GM21619 (cell line): ENCODE data around the gene SPRR2G.
"Not testable (repeated sequence)": the region's sequence is repeated elsewhere in the genome, so short reads cannot be mapped to it uniquely, and the experiment has no call there.

ENCODE experiments used
- ATAC-seq: cut with Tn5 transposase; IDR thresholded peaks from one replicate; pipeline ENCODE4 v1.9.1; 2021; ENCODE audit not compliant: unreplicated experiment

Gene SPRR2G

DNA sequence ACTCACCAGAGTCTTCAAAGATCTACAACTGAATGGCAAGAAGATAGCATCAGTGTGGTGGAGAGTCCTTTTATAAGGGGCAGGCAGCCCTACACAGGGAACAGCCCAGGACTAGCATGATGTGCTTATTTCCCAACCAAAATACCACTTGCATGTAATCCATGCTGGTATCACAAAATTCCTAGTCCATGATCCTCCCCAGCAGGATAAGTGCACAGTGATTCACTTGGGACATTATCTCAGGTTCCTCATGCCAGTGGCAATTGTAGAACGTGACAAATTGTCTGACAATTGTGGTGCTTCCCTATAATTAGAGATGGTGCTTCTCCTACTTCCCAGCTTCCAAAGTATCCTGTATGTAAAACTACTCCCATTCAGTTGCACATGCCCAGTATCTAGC is at the start of gene SPRR2G:
Gene SPRR2G (minus strand): TSS at position 45 of the 400 bp plus-strand sequence. CDS start 780 bp downstream, outside the sequence.
- ATAC-seq, result no peak

DNA sequence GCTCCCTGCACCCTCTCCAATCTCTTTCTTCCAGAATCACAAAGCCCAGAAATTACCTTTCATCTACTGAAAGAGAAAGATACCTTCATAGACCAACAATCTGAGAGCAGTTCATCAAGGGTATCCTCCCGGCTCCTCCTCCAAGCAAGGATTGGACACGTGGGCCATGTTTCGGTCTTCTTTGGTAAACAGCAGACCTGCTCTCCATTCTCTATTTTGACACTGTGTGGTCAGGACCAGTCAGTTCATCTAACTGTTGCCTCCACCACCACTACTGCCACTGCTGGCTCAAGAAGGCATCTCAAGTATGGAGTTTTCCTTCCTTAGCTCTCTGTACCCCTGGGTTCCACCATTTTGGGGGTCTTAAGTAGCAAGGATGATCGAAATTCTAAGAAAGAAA is 44.5 kb upstream of the SPRR2G start:
- no peak for ATAC-seq

DNA sequence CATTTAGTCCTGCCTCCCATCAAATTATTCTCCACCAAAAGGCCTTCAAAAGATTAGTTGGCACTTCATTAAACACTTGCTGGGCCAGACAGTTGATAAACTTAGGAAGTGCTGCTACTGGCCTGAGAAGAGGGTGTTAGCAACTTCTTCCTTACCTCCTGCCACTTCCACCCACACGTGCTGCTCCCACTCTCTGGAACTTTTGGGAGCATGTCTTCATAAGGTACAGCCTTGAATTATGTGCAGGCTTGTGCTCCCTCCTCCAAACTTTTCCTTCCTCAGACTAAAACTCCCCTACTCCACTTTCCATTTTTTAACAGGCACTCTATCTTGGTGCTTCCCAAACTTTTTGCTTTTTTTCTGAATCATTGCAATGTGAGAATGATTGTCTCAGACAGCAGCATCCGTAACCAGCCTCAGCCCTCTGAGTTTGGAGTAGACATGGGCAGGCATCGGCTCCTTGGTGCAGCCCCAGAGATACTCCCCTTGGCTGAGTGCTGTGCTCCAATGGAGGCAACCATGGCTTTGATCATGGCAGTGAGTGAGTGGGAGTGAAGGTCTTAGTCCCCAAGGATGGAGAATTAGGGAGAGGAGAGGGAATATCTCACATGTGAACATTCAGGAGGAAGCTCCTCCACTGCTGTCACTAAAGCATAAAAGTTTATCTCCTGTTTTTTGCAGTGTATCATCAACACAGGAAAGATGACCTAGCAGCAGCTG is 43.8 kb upstream of the SPRR2G start:
- ATAC-seq, result no peak

DNA sequence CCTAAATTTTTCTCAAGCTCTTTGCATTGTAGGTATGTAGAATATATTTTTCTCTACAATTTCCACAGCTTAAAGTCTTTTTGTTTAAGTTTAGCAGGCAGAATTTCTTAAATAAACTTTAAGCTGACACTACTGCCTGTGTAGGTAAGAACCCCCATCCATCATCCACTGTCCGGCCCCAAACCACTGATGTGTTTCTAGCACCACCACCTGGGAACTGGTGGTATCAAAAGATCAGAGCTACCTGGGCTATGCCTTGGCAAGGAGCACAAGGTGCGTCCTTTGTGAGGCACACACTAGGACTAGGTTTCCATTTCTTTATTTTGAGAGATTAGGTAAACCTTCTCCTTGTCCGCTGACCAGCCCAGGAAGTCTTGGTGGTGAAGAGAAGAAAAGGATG is 42.0 kb upstream of the SPRR2G start:
- no peak for ATAC-seq

DNA sequence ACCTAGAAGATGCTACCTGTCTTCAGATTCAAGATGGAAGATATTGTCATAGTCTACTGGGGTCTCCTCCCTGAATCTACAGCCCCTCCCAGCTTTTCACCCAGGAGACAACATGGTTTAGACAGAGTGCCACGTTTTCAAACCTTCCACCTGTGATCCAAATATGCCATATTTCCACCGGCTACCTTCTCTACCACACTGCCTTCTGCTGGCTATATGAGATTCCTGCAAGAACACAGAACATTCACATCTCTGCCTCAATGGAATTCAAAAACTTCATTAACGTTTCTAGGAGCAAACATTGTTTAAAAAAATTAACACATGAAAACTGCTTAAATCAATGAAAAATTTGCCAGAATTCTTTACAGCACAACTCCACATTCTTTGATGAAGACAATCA is 39.7 kb upstream of the SPRR2G start:
- ATAC-seq, result no peak

DNA sequence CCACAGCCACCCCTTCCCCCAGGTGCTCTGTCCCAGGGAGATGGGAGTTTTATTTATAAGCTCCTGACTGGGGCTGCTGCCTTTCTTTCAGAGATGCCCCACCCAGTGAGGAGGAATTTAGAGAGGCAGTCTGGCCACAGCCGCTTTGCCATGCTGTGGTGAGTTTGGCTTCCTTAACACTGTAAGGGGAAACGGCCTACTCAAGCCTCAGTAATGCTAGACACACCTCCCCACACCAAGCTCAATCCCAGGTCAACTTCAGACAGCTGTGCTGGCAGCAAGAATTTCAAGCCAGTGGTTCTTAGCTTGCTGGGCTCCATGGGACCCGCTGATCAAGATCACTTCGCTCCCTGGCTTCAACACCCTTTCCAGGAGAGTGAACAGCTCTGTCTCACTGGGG is 37.6 kb upstream of the SPRR2G start:
- not testable (repeated sequence) for ATAC-seq

DNA sequence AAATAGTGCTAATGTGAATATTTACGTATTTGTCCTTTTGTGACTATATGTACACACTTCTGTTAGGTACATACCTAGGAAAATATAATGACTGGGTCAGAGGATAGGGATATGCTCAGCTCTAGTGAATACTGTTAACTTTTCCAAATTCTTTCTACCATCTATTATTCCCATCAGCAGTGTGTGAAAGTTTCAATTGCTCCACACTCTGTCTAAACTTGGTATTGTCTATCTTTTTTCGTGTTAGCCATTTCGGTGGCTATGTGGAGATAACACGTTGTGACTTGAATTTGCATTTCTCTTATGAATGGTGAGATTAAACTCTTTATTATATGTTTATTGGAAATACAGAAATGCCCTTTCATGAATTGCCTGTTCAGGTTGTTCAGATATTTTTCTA is 29.9 kb upstream of the SPRR2G start:
- ATAC-seq, result no peak

DNA sequence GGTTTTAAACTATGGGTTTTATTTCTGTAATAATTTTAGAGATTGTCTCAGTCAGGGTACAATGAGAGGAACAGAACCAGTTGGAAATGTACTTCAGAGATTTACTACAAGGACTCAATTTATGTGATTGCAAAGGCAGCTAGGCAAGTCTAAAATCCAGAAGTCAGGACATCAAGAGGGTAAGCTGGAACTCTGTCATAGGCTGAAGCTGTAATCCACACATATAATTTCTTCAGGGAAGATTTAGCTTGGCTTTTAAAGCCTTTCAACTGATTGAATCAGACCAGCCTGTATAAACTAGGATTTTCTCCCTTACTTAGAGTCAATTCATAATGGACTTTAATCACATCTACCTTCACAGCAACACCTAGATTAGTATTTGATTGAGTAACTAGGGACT is 28.2 kb upstream of the SPRR2G start:
- no peak for ATAC-seq

DNA sequence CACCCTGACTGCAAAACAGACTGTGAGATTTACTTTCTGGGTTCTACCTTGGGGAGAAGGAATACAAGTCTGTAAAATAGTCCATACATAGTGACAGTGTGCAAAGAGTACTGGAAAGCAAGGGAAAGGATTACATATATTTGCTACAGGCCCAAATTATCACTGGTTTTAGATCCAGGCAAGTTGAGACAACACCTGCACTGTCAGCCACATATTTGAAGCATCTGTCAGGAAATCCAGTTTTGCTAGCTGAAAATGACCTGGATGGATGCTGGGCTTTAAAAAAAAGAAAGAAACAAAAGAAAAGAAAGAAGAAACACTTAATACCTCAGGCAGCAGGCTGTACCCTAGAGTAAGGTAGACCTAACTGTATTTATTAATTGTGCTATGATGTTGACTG is 23.9 kb upstream of the SPRR2G start:
- no peak for ATAC-seq

DNA sequence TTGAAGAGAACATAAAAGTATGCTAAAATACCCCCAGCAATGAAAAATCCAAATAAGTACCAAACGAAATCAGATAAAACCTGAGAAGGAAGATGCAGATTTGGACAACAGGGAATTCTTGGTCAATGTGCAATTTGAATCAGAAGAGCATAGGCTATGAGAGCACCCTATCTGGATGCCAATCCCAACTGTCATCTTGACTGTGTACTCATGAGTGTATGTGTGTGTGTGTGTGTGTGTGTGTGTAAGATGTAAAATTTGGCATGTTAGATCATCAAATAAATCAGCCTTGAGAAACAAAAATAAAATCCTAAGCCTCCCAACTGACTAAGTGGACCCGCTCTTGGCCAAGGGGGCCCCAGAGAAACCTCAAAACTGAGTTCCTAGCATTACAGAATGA is 18.0 kb upstream of the SPRR2G start:
- no peak for ATAC-seq

DNA sequence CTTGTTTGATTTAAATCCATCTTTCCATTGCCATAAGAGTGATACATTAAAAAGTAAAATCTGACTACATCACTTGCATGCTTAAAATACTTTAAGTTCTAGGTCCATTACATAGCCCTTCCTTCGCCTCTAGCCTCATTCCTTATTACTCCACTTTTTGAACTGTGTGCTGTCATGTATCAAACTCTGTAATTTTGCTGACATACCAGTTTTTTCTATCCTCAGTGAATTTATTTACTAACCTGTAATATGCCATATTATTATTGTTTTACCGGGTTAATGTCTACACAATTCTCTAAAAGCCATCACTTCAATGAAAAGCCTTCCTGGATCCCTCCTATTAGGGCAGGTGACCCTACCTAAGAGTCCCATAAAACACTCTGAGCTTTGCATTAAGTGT is 4.9 kb upstream of the SPRR2G start:
- ATAC-seq, result no peak

DNA sequence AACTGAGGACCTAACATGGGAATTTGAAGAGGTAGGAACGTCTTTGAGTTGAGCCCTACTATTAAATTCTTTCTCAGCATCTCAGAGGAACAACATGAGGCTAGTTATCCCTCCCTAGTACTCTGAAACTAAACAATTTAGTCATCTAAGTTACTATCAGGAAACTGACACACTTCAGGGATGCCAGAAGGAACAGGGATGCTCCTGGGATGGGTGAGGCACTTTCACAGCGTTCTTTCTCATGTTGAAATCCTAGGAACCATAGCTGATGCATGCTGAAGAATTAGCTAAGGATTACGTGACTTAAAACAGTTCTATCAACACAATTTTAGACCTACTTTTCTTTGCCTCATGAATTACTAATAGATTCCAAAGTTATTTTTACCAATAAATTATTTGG is 1.8 kb upstream of the SPRR2G start:
- no peak for ATAC-seq

DNA sequence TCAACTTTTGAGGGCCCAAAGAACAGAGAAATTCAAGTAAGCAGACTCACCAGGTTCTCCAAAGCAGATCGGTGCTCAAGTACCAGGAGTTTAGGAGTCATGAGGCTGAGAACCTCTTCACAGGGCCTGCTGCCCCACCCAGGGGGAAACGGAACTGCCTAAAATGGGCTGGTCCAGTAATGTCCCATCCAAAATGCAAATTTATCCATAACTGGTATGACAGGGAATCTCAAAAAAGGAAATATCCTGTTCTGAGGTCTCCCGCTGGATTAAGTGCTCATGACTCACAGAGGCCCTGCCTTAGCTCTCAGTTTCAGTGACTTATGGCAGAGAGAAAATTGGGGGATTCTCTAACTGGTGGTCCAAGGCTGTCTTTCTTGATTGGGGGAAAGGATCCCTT is 9.3 kb downstream of the SPRR2G start:
- ATAC-seq, result no peak

DNA sequence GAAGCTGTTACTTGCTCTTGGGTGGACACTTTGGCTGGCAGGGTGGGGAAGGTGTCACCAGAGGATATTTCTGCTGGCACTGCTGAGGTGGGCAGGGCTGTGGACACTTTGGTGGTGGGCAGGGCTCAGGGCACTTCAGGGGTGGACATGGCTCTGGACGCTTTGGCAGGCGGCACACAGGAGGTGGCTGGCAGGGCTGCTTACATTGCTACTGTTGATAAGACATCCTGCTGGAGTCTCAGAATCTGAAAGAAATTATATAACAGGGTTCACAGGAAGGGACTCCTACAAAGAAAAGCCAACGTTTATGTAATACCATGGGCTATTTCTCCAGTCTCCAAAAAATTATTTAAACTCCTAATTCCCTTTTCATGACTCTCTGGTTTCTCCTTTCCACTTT is 10.2 kb downstream of the SPRR2G start:
- ATAC-seq, result no peak

DNA sequence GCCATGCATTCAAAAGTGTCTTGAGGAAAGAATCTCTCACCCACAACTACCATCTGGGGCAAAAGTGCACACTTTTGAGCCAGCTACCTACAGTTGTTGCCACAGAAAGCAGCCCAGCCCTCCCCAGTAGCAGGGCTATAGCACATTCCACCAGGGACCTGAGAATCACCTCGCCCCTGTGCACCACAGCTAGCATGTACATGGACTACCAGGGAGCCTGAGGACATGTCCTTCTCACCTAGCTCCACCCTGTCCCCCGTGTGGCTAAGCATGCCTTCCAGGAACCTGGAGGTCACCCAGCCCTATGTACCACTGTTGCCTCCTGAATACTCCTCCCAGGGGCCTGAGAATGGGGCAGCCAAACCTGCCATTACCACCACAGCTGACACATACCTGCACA is 16.9 kb downstream of the SPRR2G start:
- no peak for ATAC-seq

DNA sequence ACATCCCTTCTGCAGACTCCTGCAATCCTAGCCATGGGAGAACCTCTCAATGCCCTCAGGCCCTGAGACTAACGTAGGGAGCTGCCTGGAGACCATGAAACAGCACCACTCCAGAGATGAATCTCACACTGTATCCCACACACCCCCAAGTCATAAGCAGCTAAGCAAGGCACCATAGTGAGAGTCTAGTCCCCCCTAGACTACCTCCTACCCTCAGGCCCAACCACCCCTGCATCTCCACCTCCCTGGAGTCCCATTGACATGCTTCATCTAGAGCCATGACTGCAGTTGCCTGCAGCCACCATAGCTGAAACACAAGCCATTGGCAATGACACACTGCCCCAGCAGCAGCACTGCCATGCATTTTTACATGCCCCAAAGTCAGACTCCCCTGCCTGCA is 17.4 kb downstream of the SPRR2G start:
- ATAC-seq, result no peak

DNA sequence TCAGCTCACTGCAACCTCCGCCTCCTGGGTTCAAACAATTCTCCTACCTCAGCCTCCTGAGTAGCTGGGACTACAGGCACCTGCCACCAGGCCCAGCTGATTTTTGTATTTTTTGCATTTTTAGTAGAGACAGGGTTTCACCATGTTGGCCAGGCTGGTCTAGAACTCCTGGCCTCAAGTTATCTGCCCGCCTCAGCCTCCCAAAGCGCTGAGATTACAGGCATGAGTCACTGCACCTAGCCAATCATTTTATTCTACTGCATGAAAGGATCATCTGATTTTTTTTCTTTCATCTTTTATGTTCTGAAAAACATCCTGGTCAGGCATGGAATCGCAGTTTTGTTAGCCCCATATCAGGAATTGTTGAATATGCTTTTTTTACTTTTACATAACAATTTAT is 22.0 kb downstream of the SPRR2G start:
- not testable (repeated sequence) for ATAC-seq

DNA sequence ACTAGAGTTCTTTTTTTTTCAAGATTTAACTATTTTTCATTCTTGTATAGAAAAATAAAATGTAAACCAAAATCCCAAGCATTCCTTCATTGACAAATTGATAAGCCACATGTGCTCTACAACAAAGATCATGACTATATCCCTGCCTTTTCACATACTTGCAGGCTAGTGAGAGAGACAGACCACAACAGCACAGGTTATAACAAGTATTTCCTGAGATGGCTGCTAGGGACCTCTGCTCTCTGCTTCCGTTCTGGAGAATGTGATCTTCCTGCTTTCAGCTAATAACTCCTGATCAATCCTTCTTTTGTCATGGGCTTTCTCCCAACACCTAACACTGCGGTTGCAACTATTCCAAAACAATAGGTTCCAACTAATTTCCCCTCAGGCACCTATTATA is 23.4 kb downstream of the SPRR2G start:
- ATAC-seq, result no peak

DNA sequence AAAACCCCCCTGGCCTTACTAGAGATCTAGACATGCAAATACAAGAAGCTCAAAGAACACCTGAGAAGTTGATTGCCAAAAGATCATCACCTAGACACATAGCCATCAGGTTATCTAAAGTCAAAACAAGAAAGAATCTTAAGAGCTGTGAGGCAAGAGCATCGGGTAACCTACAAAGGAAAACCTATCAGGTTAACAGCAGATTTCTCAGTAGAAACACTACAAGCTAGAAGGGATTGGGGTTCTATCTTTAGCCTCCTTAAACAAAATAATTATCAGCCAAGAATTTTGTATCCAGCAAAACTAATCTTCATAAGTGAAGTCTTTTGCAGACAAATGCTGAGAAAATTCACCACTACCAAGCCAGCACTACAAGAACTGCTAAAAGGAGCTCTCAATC is 25.2 kb downstream of the SPRR2G start:
- no peak for ATAC-seq

DNA sequence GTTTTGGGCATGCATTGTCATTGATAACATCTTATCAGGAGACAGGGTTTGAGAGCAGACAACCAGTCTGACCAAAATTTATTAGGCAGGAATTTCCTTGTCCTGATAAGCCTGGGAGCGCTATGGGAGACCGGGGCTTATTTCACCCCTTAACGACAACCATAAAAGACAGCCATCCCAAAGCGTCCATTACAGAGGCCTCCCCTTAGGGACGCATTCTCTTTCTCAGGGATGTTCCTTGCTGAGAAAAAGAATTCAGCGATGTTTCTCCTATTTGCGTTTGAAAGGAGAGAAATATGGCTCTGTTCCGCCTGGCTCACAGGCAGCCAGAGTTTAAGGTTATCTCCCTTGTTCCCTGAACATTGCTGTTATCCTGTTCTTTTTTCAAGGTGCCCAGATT is 26.9 kb downstream of the SPRR2G start:
- ATAC-seq, result not testable (repeated sequence)

DNA sequence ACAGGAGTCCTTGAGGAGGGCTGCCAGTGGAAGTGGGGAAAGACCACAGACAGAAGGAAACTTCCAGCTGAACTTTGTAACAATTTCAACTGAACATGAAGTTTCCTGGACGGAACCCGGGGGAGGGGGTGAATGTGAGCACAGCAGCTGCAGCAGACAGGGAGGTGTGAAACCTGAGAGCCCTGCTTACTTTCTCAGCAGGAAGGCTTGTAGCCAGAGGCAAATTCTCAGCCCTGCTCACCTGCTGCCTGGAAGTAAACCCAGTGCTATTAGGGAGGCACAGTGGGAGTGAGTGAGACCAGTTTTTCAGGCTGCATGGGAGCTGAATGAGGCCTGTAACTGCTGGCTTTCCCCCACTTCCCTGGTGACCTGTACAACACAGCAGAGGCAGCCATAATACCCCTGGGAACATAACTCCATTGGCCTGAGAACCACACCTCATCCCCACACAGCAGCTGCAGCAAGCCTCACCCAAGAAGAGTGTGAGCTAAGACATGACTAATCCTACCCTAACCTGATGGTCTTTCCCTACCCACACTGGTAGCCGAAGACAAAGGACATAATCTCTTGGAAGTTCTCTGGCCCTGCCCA is 27.8 kb downstream of the SPRR2G start:
- no peak for ATAC-seq

DNA sequence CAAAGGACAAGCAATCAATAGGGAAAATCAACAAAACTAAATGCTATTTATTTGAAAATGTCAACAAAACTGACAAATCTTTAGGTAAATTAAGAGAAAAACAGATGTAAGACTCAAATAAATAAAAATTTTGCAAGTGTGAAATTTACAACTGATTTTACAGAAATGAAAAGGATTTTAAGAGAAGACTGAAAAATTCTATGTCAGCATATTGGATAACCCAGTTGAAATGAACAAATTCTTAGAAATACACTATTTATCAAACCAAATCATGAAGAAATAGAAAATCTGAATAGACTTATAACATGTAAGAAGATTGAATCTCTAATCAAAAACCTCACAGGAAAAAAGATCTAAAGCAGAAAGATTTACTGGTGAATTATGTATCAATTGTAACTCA is 29.7 kb downstream of the SPRR2G start:
- no peak for ATAC-seq

DNA sequence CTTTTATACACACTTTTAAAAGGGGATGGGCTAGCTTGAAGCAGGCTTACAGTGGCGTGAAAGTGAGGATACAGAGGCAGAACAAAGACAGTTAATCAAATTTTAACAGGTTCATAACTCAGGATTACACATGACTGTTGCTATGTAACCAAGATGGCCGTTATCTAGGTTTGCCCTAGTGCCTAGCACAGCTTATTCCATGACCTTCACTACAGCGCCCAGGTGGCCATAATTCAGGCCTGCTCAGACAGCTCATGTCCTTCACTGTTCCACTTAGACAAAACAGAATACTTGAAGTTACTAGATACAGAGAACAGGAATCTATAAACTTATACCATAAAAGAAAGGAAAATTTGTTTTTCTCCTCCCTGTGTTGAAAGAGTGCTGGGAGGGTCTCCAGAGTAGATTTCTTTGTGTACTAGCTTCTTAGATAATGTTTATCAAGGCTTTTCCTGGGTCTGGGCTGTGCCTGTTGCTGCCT is 31.2 kb downstream of the SPRR2G start:
- ATAC-seq, result no peak
